B cell (primary cell): ENCODE measurements around the gene BCL2L11. TPM values are rescaled to one million over a fixed set of nuclear protein-coding genes. Genes with fewer than 3 reads are reported as not detected.

Experiments used
- ATAC-seq: fragments of 200-7000 bp; cut with Tn5 transposase; one replicate; pipeline ENCODE4 v1.10.0; 2021; ENCODE audit warnings: low read depth, mild to moderate bottlenecking, moderate number of reproducible peaks, moderate library complexity
- CTCF ChIA-PET: fragments of 350-600 bp; sonication (Branson Sonifier 250); formaldehyde crosslinking; loops from one replicate; lab custom pipeline; 2021; ENCODE audit warnings: antibody characterized with exemption, inconsistent platforms; lab: Charles Lee
- POLR2A ChIA-PET: fragments of 350-600 bp; sonication (Branson Sonifier 250); formaldehyde crosslinking; loops from one replicate; lab custom pipeline; 2021; ENCODE audit warnings: antibody characterized with exemption; lab: Charles Lee
- DNase-seq: peaks from one replicate; pipeline ENCODE4 v3.0.0; 2013
- H2AFZ ChIP-seq: 2 replicates; pipeline ENCODE4 v1.6.1; 2012; ENCODE audit warnings: mild to moderate bottlenecking, low read depth, low read length; ENCODE audit not compliant: insufficient read depth, poor library complexity, severe bottlenecking
- H3K27ac ChIP-seq, 2 donors: 1 replicate in 1 of 2; 2 replicates in 1 of 2; pipeline ENCODE4 v1.5.1; 2012 to 2013; ENCODE audit warnings: low read length in 2 of 2, mild to moderate bottlenecking in 2 of 2, moderate library complexity in 1 of 2
- H3K27me3 ChIP-seq, 4 experiments: fragments of 200-600 bp in 1 of 4; sonication (generic) in 1 of 4; replicated peaks in 1 of 4; 1 replicate in 2 of 4; 2 replicates in 2 of 4; pipeline versions ENCODE4 v1.6.1 to v1.7.0; 2013 to 2016; ENCODE audit warnings: low read length in 3 of 4, mild to moderate bottlenecking in 2 of 4, mixed read lengths in 1 of 4, moderate library complexity in 1 of 4; ENCODE audit not compliant: insufficient read depth in 4 of 4, control insufficient read depth in 3 of 4; ENCODE audit errors: control extremely low read depth in 1 of 4
- H3K36me3 ChIP-seq, 2 experiments: replicated peaks in 1 of 2; 1 replicate in 1 of 2; 2 replicates in 1 of 2; pipeline versions ENCODE4 v1.6.1 to v1.7.1; 2013; ENCODE audit warnings: low read length in 1 of 2; ENCODE audit not compliant: insufficient read depth in 2 of 2, control insufficient read depth in 1 of 2; ENCODE audit errors: control extremely low read depth in 1 of 2, extremely low read depth in 1 of 2
- H3K4me1 ChIP-seq, 2 donors: fragments of 200-600 bp in 1 of 2; sonication (generic) in 1 of 2; 1 replicate in 1 of 2; 2 replicates in 1 of 2; pipeline versions ENCODE4 v1.5.1 to v1.6.1; 2013 to 2017; ENCODE audit warnings: low read length in 2 of 2; ENCODE audit not compliant: control insufficient read depth in 2 of 2, insufficient read depth in 2 of 2
- H3K4me2 ChIP-seq: replicated peaks from 2 replicates; pipeline ENCODE3; 2012; ENCODE audit warnings: mild to moderate bottlenecking, low read depth, low read length; ENCODE audit not compliant: poor library complexity, severe bottlenecking
- H3K4me3 ChIP-seq, 5 experiments: fragments of 200-600 bp in 1 of 5; sonication (generic) in 1 of 5; 1 replicate in 3 of 5; 2 replicates in 2 of 5; pipeline versions ENCODE4 v1.5.1 to v1.7.0; 2011 to 2016; ENCODE audit warnings: low read length in 4 of 5, mild to moderate bottlenecking in 4 of 5, low read depth in 2 of 5, control low read depth in 1 of 5, moderate library complexity in 1 of 5; ENCODE audit not compliant: insufficient read depth in 1 of 5; ENCODE audit errors: control extremely low read depth in 1 of 5, extremely low read depth in 1 of 5
- H3K79me2 ChIP-seq: fragments of 200-600 bp; sonication (generic); one replicate; pipeline ENCODE4 v1.6.0; 2016; ENCODE audit warnings: low read length; ENCODE audit not compliant: control insufficient read depth, insufficient read depth
- H3K9ac ChIP-seq: fragments of 200-600 bp; sonication (generic); 2 replicates; pipeline ENCODE4 v1.6.1; 2017; ENCODE audit warnings: mild to moderate bottlenecking, low read length, moderate library complexity
- H3K9me3 ChIP-seq, 3 donors: one replicate each; pipeline versions ENCODE4 v1.6.1 to v1.7.1; 2013; ENCODE audit warnings: low read length in 2 of 3; ENCODE audit not compliant: control insufficient read depth in 2 of 3, insufficient read depth in 1 of 3; ENCODE audit errors: control extremely low read depth in 1 of 3
- H4K20me1 ChIP-seq: 2 replicates; pipeline ENCODE4 v1.6.0; 2012; ENCODE audit warnings: mild to moderate bottlenecking, low read length; ENCODE audit not compliant: insufficient read depth, control insufficient read depth, poor library complexity, severe bottlenecking
- H3K27ac Mint-ChIP-seq: one replicate; pipeline ENCODE4 v1.8.0; 2021; ENCODE audit warnings: mixed read lengths
- H3K27me3 Mint-ChIP-seq: one replicate; pipeline ENCODE4 v1.8.0; 2021; ENCODE audit warnings: mixed read lengths
- H3K4me1 Mint-ChIP-seq: one replicate; pipeline ENCODE4 v1.8.0; 2021; ENCODE audit warnings: mixed read lengths
- H3K4me3 Mint-ChIP-seq: one replicate; pipeline ENCODE4 v1.8.0; 2021; ENCODE audit warnings: mixed read lengths
- H3K9me3 Mint-ChIP-seq: one replicate; pipeline ENCODE4 v1.8.0; 2022; ENCODE audit warnings: mixed read lengths; ENCODE audit not compliant: insufficient read depth
- EZH2 ChIP-seq: IDR thresholded peaks from 2 replicates; pipeline ENCODE4 v1.6.1; 2012; ENCODE audit warnings: borderline replicate concordance, low read depth, mild to moderate bottlenecking, moderate library complexity, low read length; ENCODE audit not compliant: insufficient read depth, poor library complexity, severe bottlenecking
- WGBS: methylation state at CpG from one replicate; pipeline ENCODE4 v1.1.5; 2013; ENCODE audit warnings: missing lambda C conversion rate; ENCODE audit not compliant: insufficient coverage; 5-methylcytosine and 5-hydroxymethylcytosine counted together
- intact Hi-C: fragments of 100-400 bp; cut with micrococcal nuclease; formaldehyde crosslinking; loops from one replicate; pipeline ENCODE4 v1.10.0; 2022
- polyA plus RNA-seq: library from polyadenylated mRNA; depleted of rRNA; stranded (reverse); fragments of >200 nt; gene quantifications from 2 replicates; pipeline ENCODE4 v1.2.3, GENCODE V29; 2012
- total RNA-seq, 2 donors: library from RNA; stranded (reverse); fragments of 120-200 nt in 1 of 2; gene quantifications; 1 replicate in 1 of 2; 2 replicates in 1 of 2; pipeline versions ENCODE4 v1.2.3 to v1.2.4, GENCODE V29; 2013 to 2022
- TF ChIP-seq, protein P1 (sequence below): fragments of 200-600 bp; IDR thresholded peaks from one replicate; pipeline ENCODE4 v1.8.0; 2022; ENCODE audit warnings: antibody characterized with exemption, mild to moderate bottlenecking

BCL2L11 gene
- total and polyA plus RNA-seq, 2 donors (not counting 1 experiment from before 2014, with no cell fraction given): 13.8 to 164 TPM

DNA sequence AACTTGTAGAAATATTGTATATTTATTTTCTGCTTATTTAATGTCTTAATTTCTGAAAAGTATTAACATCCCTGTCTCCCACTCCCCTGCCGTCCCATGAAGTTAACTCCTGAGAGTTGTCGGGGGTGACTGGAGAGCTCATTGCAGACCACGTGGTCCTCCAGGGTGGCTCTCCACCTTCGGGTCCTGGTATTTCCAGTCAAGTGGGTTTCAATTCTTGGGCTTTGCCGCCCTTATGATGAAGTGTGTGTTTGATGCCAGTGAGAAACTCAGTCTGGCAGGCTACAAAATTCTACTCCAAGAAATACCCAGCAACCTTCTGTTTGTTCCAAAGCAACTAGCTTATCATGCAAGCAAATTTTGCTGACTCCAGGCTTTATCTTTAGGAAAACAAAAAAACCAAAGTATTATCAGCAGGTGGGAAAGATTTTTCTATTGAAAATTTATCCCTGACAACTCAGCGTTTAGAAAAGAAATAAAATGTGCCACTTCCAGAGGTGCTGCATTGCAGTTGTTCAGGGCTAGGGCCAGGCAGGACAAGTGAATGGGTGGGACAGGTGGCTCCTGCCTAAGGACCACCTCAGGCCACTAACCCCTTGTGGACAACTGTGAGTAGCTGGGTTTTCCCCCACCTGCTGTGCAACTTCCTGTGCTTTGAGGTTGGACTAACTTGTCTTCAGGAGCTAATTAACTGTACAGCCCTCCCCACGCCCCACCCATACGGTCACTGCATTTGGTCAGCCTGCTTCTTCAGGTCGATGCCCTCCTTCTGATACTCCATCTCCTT lies 46.6 kb downstream of the BCL2L11 start:
- no peak for ATAC-seq
- no peaks in the 10 kb centered on the region for H3K9me3 Mint-ChIP-seq
- intact Hi-C loops: no loop called here
- H3K9ac ChIP-seq: no peak overlapping the region
- peaks cover 0 to 31% of the 10 kb centered on the region in 2 experiments for H3K36me3 ChIP-seq
- H3K9me3 ChIP-seq: no peaks in the 10 kb centered on the region
- H2AFZ ChIP-seq: no peak overlapping the region
- ChIA-PET POLR2A (interaction anchor here (0.6 kb wide), 1 partner anchor 64 kb away, joined by 4 read pairs; no protein-coding TSS in a partner anchor), CTCF (interaction anchor here (0.6 kb wide), 1 partner anchor 12 kb away, joined by 4 read pairs; no protein-coding TSS in a partner anchor)
- 60% methylated on average over 1 of the region's 9 CpGs for whole genome bisulfite sequencing
- H3K27ac Mint-ChIP-seq: no peak overlapping the region
- H3K79me2 ChIP-seq: peaks cover 10% of the 10 kb centered on the region
- no peaks in the 10 kb centered on the region for H3K27me3 Mint-ChIP-seq
- no peaks in the 10 kb centered on the region for H4K20me1 ChIP-seq
- no peak overlapping the region for H3K4me2 ChIP-seq
- no peak for DNase-seq
- peaks cover 8 to 9% of the 10 kb centered on the region in 2 donors for H3K4me1 ChIP-seq
- TF ChIP-seq, protein P1, sequence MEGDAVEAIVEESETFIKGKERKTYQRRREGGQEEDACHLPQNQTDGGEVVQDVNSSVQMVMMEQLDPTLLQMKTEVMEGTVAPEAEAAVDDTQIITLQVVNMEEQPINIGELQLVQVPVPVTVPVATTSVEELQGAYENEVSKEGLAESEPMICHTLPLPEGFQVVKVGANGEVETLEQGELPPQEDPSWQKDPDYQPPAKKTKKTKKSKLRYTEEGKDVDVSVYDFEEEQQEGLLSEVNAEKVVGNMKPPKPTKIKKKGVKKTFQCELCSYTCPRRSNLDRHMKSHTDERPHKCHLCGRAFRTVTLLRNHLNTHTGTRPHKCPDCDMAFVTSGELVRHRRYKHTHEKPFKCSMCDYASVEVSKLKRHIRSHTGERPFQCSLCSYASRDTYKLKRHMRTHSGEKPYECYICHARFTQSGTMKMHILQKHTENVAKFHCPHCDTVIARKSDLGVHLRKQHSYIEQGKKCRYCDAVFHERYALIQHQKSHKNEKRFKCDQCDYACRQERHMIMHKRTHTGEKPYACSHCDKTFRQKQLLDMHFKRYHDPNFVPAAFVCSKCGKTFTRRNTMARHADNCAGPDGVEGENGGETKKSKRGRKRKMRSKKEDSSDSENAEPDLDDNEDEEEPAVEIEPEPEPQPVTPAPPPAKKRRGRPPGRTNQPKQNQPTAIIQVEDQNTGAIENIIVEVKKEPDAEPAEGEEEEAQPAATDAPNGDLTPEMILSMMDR: no peak
- no peak for TF ChIP-seq EZH2
- H3K27me3 ChIP-seq: no peaks in the 10 kb centered on the region
- no peak overlapping the region for H3K27ac ChIP-seq
- no peak overlapping the region for H3K4me3 ChIP-seq
- no peak overlapping the region for H3K4me3 Mint-ChIP-seq
- H3K4me1 Mint-ChIP-seq: peaks cover 29% of the 10 kb centered on the region

DNA sequence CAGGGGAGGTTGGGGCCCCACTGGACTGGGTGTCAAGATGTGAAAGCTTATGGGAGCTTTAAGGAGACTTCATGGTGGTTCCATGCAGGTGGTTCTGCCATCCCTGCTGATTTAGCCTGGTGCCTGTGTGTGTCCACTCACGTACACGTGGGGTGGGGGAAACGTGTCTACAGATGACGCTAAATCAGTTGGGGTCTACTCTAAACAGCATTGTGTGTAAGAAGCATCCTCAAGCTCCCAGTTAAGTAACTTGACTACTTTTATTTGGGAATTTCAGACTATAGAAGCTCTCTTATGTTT lies 47.1 kb downstream of the BCL2L11 start:
- peaks cover 8 to 9% of the 10 kb centered on the region in 2 donors for H3K4me1 ChIP-seq
- TF ChIP-seq, protein P1: no peak
- TF ChIP-seq EZH2: no peak
- H3K36me3 ChIP-seq: peaks cover 0 to 30% of the 10 kb centered on the region in 2 experiments
- WGBS: no CpG with 5 or more reads among the region's 4 CpGs
- no peak overlapping the region for H3K9ac ChIP-seq
- peaks cover 8% of the 10 kb centered on the region for H3K79me2 ChIP-seq
- ATAC-seq: no peak
- H3K4me2 ChIP-seq: no peak overlapping the region
- H3K27ac Mint-ChIP-seq: no peak overlapping the region
- H3K4me1 Mint-ChIP-seq: peaks cover 24% of the 10 kb centered on the region
- H3K9me3 ChIP-seq: no peaks in the 10 kb centered on the region
- H2AFZ ChIP-seq: no peak overlapping the region
- POLR2A ChIA-PET: interaction anchor here (0.6 kb wide), 1 partner anchor 63 kb away, joined by 4 read pairs; no protein-coding TSS in a partner anchor
- no peak overlapping the region for H3K27ac ChIP-seq
- no peak overlapping the region for H3K4me3 Mint-ChIP-seq
- DNase-seq: no peak
- no peaks in the 10 kb centered on the region for H4K20me1 ChIP-seq
- H3K9me3 Mint-ChIP-seq: no peaks in the 10 kb centered on the region
- CTCF ChIA-PET: interaction anchor here (0.6 kb wide), 1 partner anchor 12 kb away, joined by 4 read pairs; no protein-coding TSS in a partner anchor
- no peak overlapping the region for H3K4me3 ChIP-seq
- intact Hi-C loops: no loop called here
- no peaks in the 10 kb centered on the region for H3K27me3 Mint-ChIP-seq
- no peaks in the 10 kb centered on the region for H3K27me3 ChIP-seq
